NAMALWA (cell line): ENCODE measurements around the gene PLCXD3.
"Not testable (repeated sequence)": the region's sequence is repeated elsewhere in the genome, so short reads cannot be mapped to it uniquely, and the experiment has no call there.

Experiments
- DNase-seq: peaks from one replicate; pipeline ENCODE4 v3.0.0-alpha.2; 2015; ENCODE audit warnings: low spot score

Gene PLCXD3

GRCh38 chr5:41346609-41347008, 163.8 kb downstream of the PLCXD3 start:
- DNase-seq: no peak

- DNase-seq: no peak
Measured at GRCh38 chr5:41345295-41345694, 165.1 kb downstream of the PLCXD3 start.

DNA sequence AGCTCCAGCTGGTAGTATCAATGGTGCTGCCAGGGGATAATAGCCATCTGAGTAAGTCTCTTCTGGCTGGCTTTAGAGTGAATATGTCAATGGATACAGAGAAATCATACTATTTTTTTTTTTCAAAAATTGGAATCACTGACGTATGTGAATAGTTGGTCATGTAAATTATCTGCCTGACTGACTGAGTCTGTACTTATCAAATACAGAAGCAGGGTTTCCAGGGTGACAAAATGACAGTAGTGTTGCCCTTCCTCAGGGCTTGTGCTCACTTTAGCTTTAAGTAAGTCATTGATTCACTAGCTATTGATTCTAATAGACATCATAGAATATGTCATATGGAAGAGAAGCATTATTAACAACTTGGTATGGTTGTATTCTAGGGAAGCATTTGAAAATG, 171.1 kb downstream of the PLCXD3 start:
- DNase-seq: no peak

GRCh38 chr5:41338136-41338675, 172.2 kb downstream of the PLCXD3 start:
- DNase-seq: no peak

DNA sequence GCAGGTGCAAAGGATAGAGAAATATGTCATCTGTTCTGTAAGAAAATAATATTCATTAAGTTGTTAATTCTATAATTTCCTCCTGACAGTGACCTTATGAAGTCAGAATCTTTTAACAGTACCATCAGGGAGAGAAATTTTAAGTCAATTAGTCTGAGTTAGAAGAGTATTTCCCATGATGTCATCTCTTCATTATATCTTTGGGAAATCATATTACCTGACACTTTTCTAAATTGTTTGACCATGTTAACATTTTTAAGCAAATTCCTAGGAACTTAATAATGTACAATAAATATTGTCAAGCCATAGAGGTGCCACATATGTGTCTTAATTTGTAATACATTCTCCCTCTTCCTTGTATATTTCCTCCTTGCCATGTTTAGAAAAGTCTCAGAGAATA, 172.7 kb downstream of the PLCXD3 start:
- DNase-seq: no peak

- no peak for DNase-seq
Measured at GRCh38 chr5:41337216-41337615, 173.2 kb downstream of the PLCXD3 start.

DNA sequence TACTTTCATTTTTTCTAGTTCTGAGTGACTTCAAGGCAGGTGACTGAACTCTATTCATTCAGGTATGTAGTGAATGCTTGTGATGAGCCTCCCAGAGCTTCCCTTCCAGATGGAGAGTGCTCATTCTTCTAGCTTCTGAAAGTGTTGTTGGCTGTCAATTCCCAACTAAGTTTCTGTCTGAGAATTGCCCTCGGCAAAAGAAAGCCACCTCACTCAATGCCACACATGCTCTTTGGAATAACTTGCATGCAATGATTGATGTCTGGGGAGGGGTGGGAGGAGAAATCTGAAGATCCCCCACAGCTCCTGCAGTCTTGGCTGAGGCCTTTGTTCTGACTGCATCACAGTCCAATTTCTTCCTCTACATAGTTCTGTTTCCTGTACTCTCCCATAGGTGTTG, 173.9 kb downstream of the PLCXD3 start:
- DNase-seq: no peak

DNA sequence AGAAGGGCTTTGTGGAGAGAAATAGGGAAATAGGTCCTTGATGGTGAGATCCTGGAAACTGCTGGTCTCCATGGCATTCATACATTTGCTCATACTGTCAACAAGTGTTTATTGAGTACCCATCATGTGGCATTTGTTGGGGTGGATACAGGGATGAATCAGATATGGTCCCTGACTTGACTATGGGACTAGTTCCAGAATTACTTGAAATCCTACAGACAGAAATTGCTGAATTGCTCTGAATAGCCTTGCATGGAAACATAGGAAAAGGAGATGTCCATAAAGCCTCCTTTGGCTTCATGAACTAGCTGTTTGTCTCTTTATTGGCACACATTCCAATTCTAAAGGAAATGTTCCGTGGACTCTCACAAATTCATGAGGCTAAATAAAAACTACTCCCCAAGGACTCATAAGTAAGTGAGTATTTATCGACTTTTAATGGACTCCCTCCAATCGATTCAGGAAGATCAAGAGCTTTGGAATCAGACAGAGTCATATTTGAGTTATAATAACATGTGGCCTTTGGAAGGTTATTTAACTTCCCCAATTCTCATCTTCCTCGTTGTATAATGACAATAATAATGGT, 174.7 kb downstream of the PLCXD3 start:
- DNase-seq: no peak

- no peak for DNase-seq
Measured at GRCh38 chr5:41334758-41335157, 175.6 kb downstream of the PLCXD3 start.

DNA sequence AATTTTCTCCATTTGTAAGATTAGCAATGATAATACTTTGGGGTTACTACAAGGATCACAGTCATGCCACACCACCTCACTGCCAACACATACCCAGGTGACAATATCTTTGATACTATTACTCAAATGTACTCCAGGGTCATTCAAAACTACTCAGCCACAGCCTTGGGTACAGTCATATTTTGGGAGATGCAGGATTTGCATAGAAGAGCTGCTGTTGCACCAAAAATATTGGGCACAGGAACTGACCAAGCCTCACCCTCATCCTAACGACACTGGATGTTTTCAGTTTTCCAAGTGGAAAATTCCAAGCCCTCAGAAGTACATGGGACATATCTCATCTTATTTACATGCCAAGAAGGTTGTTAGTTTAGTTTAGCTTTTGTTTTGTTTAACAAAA, 176.2 kb downstream of the PLCXD3 start:
- DNase-seq: no peak

DNA sequence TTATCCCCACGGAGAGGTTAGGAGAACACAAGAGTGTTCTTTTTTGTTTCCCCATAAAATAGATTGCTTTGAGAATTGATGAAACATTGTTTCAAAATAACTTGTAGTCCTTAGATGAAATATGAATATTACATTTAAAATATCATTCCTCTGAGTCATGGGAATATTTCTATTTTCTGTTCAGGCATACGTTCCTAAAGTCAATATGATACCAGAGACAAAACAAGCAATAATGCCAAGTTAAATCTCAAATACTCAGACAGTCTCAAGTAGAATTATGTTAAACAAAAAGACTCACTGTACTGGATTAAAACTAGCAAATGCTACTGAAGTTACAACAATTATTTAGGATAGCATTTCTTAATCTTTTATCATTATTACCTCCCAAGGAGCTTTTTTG, 185.3 kb downstream of the PLCXD3 start:
- no peak for DNase-seq

GRCh38 chr5:41322826-41323225, 187.6 kb downstream of the PLCXD3 start:
- DNase-seq: not testable (repeated sequence)

- DNase-seq: no peak
Measured at GRCh38 chr5:41312478-41313060, 197.8 kb downstream of the PLCXD3 start.

DNA sequence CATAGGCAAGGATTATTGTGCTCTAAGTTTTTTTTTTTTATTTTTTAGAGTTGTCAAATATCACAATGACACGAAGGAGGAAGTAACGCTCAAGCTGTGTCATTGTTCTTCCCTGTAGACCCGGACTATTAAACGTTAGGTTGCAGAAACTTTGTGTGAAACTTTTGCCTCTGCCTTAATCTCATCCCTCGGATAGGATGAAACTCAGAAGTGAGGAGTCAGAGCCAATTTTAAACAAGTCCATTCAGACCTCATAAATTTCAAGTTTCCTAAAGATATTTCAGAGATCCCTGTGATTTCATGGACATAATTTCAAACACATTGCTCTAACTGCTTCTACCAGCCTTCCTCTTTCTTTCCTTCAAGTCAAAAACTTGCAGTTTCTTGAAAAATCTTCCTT, 198.3 kb downstream of the PLCXD3 start:
- no peak for DNase-seq

- DNase-seq: no peak
Measured at GRCh38 chr5:41309275-41309674, 201.1 kb downstream of the PLCXD3 start.

- no peak for DNase-seq
Measured at GRCh38 chr5:41306005-41306404, 204.4 kb downstream of the PLCXD3 start.

- DNase-seq: no peak
Measured at GRCh38 chr5:41305056-41305455, 205.3 kb downstream of the PLCXD3 start.

GRCh38 chr5:41296066-41296465, 214.3 kb downstream of the PLCXD3 start:
- DNase-seq: no peak

DNA sequence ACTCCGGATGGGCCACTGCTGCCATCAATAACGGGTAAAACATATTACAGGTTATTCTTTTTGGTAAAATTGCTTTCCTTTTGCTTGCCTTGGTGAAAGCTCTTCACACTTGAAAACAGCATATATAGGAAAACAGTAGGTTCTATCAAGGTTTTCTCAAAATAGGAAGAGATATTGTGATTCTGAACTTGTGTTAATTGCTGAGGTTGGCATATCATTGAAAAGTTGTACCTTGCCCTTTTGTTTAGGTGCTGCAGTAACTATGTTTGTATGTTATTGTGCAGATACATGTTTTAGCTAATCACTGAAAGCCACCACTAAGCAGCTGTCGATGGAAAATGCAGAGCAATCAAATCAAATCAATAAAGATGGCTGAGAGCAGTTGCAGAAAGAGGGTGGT, 219.1 kb downstream of the PLCXD3 start:
- DNase-seq: no peak

GRCh38 chr5:41290810-41291209, 219.6 kb downstream of the PLCXD3 start:
- DNase-seq: no peak

GRCh38 chr5:41289970-41290464, 220.4 kb downstream of the PLCXD3 start:
- DNase-seq: no peak

- DNase-seq: no peak
Measured at GRCh38 chr5:41286696-41287095, 223.7 kb downstream of the PLCXD3 start.

DNA sequence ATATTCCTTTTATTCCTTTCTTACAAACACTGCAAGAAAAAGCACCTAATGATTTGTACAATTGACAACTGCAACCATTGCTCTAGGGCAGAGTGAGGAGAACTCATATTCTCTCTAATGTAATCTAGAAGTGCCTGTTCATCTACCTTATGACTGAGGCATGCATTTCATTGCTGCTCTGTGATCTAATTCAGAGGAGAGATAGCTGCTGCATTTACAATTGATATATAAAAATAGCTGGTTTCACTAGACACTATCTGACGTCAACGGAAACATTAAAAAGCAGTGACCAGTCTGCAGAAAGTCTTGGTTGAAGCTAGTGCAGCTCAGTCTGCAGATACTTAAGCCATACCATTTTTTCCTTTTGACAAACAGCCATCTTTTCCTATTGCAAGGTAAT, 224.2 kb downstream of the PLCXD3 start:
- DNase-seq: no peak

GRCh38 chr5:41284938-41285337, 225.5 kb downstream of the PLCXD3 start:
- no peak for DNase-seq
